Measurements from ENCODE around the gene DLGAP1.
A peak's percentile ranks its signal among the peaks of the same experiment; 100 is the strongest.

The DLGAP1 gene

DNA sequence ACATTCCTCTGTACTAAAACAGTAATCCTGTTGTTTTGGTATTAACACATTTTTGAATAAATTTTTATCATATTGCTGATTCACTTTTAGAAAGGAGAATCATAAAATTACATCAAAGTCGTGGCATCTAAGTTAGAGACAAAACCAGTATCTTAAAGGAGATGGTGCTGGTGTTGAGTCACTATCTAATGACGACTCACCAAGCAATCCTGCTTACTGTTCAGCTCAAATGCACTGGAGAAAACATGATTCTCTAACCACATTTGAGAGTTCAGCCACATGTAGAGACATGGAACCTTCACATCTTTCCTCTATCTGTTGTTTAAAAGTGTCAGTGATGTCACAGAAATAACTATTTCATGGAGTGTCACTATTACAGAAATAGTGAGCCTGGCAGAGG lies 531.4 kb downstream of the DLGAP1 start:
- DNase-seq: peak; percentile 87

GRCh38 chr18:3921826-3922225 lies 533.3 kb downstream of the DLGAP1 start:
- DNase-seq: no peak

DNA sequence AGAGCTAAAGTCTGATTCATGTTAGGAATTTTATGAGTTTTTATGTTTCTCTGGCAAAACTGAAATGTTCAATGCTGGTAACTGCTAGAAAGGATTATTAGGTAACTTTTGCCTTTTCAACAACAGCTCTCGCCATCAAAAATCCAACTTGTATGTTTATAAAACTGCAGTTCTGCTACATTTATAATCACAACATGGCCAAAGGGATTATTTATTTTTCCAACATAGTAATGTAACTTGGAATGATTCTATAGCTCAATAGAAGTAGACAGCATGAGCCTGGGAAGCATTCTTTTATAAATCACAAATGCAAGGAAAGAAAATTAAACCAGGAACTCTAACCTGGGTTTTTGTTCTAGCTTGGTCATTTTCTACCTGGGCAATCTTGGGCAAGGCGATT lies 534.3 kb downstream of the DLGAP1 start:
- DNase-seq: no peak

DNA sequence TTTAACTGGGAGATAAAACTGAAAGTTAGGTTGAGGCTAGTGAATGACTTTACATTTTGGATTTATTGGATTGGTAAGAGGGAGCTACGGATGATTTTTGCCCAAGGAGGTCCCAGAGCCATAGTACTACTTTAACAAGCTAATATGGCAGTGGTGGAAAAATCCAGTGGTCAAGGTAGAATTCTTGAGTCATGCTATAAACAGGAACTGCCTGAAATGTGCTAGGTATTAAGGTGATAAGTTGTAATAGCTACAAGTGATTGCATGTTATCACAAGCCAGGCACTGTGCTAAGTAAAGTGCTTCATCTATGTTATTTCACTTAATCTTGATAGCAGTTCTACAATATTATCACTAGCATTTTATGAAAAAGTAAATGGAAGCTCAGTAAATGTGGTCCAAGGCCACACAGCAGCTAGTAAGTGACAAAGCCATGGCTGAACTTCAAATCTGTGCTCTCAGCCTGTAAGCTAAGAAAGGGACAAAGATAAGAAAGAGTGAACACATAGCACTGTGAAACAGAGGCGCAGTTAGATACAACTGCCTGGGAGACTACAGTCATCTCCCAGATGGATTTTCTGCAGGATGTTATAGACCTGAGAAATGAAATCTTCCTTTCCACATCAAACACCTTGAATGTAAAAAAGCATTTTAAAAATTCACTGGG lies 535.6 kb downstream of the DLGAP1 start:
- no peak for DNase-seq

GRCh38 chr18:3916082-3916481 lies 539.0 kb downstream of the DLGAP1 start:
- DNase-seq: no peak

DNA sequence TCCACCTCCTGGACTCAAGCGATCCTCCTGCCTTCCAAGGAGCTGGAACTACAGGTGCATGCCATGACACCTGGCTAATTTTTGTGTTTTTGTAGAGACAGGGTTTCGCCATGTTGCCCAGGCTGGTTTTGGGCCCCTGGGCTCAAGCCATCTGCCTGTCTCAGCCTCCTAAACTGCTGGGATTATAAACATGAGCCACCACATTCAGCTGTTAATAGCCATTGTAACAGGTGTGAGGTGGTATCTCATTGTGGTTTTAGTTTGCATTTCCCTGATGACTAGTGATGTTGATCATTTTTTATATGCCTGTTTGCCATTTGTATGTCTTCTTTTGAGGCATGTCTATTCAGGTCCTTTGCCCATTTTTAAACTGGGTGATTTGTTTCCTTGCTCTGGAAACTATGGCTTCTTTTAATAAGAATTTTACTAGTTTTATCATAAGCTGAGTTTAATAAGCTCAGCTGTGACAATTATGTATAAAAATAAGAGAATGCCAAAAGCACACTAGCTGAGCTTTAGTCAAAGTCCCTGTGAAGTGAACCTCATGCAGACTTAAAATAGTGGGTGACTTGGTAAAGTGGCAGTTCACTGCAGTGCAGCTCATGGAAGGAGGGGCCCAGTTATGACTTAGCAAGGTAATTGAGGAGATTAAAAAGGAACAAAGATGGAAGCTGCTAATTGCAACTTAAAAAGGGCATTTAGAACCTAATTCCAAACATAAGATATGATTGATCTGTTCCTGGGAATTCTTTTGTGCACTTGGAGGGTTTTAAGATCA lies 540.1 kb downstream of the DLGAP1 start:
- DNase-seq: no peak

DNA sequence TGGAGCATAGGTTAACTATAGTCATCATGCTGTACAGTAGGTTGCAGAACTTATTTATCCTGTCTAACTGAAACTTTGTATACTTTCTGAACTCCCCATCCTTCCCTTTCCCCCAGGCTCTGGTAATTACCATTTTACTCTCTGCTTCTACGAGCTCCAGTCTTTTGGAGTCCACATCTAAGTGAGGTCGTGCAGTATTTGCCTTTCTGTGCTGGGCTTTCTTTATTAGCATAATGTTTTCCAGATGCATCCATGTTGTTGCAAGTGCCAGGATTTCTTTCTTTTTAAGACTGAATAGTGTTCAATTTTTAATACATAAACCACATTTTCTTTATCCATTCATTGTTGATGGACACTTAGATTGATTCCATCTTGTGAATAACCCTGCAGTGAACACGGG lies 541.0 kb downstream of the DLGAP1 start:
- DNase-seq: no peak

DNA sequence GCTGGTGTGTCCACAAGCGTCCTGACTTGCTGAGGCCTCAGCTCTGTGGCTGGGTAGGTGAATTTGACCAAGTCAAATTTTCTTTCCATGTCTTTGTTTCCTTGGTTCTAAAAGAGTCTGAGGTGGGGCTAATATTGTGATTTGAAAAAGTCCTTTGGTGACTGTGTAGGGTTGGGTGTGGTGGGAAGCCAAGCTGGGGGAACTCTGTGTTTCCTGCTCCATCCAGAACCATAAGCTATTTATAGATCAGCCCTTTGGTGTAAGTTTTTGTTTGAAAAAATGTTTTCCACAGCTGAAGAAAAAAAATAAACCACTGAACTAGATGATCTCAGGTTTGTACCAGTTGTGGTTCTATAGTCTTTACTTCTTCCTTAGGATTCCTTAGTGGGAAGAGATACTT lies 542.4 kb downstream of the DLGAP1 start:
- peak; percentile 30 for DNase-seq

DNA sequence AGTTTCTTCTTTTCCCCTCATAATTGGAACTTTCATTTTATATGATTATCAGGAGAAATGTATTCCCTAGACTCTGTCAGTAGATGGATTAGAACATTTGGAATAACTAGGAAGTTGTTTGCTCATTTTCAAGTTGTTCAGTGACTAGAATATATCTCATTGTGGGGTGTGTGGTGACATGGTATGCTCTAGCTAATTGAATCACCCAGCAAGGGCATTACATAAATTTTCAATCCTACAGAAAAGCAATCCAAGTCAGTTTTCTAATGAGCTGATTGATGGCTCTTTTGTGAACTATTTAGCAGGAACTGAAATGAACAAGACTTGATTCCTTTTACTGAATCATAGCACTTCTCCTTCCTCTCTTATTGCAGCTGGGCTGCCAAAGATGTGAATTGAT lies 543.7 kb downstream of the DLGAP1 start:
- DNase-seq: peak; percentile 43

DNA sequence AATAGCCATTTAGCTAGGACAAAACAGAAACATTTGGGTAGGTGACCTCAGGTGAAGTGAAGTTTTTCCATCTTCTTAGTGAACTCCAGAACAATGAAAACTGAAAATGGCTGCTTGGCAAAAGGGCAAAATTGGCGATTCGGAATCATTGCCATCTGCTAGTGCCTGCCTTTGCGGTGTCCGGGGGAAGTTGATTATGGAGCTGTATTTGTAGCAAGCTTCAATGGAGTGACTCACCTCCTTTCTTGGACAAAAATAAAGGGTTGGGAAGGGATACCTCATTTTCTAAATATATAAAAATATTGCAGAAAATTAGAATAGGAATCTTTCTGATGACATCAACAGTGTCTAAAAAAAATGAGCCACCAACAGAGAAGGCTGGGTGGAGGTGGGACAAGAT lies 544.6 kb downstream of the DLGAP1 start:
- DNase-seq: peak; percentile 58

GRCh38 chr18:3907955-3908354 lies 547.2 kb downstream of the DLGAP1 start:
- DNase-seq: no peak

- DNase-seq: no peak
Observed at GRCh38 chr18:3906116-3906750, 548.9 kb downstream of the DLGAP1 start.

GRCh38 chr18:3903337-3903736 lies 551.8 kb downstream of the DLGAP1 start:
- peak; percentile 97 for DNase-seq

DNA sequence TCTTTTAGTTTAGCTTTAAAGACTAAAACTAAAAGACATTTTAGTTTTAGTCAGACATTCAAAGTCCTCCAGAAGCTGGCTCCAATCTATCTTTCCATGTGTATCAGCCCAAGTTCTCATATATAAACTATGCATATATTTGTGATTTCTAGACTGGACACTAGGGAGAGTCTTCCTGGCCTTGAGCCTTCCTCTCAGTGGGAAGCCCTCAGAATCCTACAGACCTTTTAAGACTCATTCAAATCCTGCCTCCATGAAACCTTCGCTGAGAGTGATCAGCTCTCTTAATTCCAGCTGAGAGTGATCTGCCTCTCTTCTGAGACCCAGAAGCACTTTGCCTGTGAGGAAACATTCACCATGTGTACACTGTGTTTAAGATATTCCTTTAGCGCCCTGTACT lies 552.4 kb downstream of the DLGAP1 start:
- peak; percentile 71 for DNase-seq

- DNase-seq: no peak
Observed at GRCh38 chr18:3901811-3902210, 553.3 kb downstream of the DLGAP1 start.

GRCh38 chr18:3901042-3901441 lies 554.1 kb downstream of the DLGAP1 start:
- no peak for DNase-seq

- DNase-seq: no peak
Observed at GRCh38 chr18:3900327-3900726, 554.8 kb downstream of the DLGAP1 start.

- no peak for DNase-seq
Observed at GRCh38 chr18:3898861-3899613, 556.1 kb downstream of the DLGAP1 start.

DNA sequence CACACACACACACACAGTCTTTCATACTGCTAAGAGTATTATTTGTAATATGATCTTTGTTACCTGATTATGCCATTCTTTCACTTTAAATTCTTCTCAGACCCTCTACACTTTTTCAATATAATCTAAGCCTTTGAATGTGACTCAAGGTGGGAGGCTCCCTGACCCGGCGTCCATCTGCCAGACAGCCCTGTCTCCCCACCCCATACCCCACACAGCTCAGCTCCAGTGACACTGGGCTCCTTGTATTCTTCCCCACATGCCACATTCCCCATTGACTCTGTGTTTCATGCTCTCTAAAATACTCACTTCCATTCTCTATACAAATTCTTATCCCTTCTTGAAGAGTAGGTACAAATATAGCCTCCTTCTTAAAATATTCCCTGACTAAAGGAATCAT lies 563.0 kb downstream of the DLGAP1 start:
- no peak for DNase-seq

DNA sequence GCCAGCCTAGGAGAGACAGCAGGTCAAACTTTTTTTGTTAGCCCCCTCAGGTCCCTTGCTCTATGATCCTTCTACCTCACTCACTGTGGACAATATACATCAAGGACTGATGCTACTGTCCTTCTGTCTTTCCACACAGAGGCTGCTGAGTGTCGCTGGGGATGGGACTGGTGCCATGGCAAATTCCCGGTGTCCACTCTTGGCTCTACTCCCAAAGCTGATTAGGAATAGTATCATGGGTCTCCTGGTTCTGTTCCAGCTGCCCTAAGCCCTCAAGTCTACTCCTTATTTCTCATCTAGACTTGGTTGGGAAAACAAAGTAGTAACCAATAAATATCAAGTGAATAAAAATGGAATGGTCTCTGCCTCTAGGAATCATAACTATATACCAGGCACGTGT lies 563.9 kb downstream of the DLGAP1 start:
- DNase-seq: no peak

DNA sequence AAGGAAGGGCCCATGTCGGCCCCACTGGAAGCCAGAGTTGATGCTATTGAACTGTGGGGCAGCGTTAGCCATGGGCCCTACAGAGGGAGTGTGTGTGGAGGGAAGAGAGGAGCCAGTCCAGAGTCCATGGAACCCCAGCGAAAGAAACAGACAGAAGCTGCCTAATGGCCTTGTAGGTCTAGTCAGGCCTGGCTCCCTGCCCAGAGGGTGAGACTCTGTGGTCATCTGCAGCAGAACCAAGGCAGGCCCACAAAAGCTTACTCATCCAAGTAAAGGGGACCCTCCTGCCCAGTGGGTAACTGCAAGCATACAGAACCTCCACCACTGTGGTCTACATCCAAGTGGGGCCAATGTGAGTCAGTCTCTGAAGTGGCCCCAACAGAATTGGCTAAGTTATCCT lies 565.3 kb downstream of the DLGAP1 start:
- DNase-seq: peak; percentile 83

GRCh38 chr18:3889121-3889520 lies 566.0 kb downstream of the DLGAP1 start:
- DNase-seq: no peak

DNA sequence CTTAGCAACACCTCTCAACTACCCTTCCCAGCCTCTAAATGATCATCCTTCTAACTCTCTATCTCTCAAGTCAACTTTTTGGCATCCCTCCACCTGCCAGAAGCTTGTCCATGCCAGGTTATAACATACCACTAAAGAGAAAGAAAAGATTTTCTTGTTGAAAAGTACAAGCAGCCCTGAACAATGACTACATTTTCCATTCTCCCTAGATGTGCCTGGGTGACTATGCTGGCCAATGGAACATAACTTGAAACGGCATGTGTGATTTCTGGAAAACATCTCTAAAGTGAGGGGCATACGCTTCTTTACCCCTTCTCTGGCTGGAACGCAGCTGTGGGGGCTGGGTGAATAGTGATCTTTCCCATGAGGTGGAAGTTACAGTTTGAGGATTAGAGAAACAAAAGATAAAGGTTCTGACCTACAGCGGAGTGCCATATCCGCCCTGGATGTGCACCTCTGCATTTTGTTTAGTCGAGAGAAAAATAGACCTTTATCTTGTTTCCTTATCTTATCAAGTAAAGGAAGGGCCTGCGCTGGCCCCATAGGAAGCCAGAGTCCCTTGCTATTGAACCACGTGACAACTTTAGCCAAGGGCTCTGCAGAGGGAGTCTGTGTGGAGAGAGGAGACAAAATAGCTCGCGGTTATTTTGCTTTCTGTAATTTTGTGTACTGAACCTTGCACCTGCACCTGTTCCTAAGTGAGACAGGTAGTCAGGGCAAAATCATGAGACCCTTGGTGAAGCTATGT lies 568.4 kb downstream of the DLGAP1 start:
- DNase-seq: no peak

All from fibroblast of skin of right biceps (primary cell).